GM19193 (cell line): ENCODE data around the gene STARD13.

ENCODE experiments used
- POLR2A ChIP-seq: IDR thresholded peaks from 4 replicates; pipeline ENCODE4 v1.6.1; 2011; ENCODE audit not compliant: insufficient read depth, insufficient read length; ENCODE audit errors: extremely low read depth

Gene STARD13

DNA sequence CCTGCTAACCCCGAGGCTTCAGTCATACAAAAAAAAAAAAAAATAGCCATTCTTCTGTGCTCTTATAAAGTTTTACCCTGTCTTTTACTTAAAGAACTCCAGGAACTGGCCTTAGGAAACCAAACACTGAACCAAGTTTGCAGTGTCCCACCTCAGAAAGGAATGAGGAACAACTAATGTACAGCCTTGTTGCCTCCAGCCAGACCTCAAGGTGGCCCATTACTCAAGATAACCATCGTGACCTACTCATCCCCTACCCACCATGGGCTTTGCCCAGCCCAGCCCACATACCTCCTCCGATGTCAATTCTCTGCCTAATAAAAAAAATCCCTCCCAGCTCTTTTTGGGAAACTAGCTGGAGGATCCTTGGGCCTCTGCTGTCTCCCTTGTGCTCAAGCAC, 133.2 kb downstream of the STARD13 start:
- TF ChIP-seq POLR2A, result no peak

DNA sequence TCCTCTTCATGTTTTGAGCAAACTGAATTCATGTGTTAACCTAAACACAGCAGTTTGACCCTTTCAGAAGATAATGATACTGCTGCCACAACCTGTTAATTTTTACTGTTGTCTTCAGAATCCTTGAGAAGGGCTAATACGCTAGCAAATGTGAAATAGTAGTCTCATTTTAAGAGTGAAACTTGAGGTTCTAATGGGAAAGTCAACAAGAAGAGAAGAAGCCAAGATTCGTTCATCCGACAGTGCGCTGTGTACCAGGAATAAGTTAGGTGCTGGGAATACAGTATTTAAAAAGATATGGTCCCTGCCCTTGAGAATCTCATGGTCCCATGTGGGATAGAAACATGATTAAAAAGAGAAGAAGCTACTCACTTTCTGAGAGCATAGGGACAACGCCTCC, 134.9 kb downstream of the STARD13 start:
- no peak for TF ChIP-seq POLR2A

DNA sequence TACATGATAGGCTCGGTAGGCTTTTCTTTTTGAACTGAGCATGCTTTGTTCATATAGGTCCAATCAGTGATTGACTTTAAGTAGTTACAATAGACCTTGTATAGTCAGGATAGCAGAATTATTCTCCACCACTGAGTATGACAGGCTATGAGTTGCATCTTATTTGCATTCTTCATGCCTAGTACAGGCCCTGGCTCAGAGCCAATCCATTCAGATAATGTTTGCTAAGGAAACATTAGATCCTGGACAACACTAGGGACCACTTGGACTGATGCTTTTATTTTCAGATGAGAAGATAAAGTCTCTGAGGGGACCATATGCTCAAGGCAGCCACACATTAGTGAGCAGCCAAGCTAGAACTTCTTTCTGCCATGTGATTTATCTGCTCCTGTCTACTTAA, 135.4 kb downstream of the STARD13 start:
- TF ChIP-seq POLR2A, result no peak

DNA sequence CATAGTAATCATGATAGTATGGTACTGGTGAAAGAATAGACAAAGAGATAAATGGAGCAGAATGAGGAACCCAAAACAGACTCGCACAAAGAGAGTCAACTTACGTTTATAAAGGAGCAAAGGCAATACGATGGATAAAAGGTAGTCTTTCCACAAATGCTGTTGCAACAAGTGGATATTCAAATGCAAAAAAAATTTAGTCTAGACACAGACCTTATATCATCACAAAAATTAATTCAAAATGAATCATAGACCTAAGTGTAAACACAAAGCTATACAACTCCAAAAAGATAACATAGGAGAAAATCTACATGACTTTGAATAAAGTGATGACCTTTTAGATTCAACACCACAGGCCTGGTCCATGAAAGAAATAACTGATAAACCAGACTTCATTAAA, 137.7 kb downstream of the STARD13 start:
- TF ChIP-seq POLR2A, result no peak

DNA sequence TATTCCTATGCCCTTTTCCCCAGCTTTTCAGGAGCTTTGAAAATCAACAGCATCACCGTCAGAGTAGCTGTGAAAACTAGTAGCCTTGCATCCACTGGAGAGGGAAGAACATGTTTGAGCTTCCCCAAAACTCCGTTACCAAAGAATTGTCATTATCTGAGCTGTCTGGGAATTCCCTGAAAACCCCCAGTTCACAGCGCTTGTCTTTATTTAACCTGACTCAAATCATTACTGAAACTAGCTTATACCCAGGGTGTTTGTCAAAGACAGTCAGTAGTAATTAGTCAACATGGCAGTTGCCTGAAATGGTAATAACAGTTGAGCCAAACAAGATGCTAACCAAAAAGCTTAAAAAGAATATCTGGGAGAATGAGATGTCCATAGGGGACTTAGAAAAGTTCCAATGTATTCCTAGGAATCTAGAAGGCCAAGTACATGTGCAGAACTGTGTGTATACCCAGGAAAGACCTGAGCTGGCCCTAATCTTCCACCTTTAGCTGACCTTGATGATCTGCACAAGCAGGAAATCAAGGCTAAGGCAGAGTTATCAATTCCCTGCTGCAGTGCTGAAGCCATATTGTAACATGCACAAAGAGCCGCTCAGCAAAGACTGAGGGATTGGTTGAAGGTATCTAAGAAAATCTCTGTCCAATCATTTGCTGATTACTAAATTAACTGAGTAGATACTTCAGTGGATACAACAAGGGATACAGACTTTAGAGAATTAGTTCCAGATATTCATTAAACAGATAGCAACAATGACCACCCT, 138.5 kb downstream of the STARD13 start:
- no peak for TF ChIP-seq POLR2A

DNA sequence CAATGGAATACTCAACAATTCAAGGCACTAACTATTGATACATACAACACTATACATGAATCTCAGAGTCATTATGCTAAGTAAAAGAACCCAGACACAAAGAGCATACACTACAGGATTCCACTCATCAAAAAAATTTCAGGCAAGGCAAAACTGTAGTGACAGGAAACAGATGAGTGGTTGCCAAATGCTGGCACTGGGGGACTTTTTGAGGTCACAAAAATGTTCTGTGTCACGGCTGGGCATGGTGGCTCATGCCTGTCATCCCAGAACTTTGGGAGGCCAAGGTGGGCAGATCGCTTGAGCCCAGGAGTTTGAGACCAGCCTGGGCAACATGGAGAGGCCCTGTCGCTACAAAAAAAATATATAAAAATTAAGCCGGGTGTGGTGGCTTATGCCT, 139.9 kb downstream of the STARD13 start:
- TF ChIP-seq POLR2A, result no peak

DNA sequence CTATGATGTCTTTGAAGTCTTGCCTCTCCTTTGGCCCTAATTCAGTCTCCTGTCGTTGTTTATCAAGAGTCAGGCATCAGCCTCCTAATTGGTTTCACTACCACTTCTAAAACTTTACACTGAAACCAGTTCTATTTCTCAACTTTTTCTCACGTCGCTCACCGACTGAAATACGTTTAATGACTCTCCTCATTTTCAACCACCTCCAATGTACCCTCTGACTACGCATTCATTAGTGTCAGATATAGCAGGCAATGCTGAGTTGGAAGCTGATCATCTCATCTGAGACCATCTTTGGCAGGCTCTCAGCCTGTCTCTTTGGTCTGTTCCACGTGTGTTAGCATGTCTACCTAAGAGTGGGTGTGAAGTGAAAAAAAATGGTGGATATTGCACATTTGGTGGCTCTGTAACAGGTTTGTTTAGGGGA, 141.2 kb downstream of the STARD13 start:
- no peak for TF ChIP-seq POLR2A

DNA sequence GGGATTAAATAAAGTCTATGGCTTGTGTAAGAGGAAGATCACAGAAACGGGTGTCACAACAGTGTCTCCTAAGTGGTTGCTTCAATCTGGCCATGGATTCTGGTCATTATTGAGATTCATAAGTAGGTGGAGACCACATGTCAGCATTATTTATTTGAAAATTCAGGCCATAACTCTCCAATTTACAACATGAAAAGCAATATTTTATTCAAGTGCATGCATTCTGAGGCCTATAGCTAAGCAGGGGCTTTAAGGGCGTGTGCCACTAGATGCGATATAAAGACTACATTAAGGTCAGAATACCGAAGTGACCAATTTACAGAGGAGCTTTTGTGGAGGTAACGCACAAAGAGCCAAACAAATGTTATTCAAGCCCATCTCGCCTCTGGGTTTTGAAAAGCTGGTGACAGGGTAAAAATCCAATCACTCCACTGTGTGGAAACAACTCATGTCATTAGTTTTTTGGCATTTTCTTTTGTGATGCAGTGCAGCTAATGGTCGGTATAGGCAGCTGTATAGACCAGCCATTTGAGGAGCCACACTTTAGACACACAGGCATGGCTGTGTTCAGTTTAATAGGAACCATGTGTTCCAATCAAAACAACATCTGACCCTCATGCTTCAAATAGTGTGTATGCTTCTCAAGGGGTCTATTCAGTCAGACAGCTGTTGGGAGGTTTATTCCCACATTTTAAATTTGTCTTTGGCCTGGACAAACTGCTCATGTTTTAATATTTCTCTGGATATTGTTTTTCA, 145.6 kb downstream of the STARD13 start:
- TF ChIP-seq POLR2A, result no peak

DNA sequence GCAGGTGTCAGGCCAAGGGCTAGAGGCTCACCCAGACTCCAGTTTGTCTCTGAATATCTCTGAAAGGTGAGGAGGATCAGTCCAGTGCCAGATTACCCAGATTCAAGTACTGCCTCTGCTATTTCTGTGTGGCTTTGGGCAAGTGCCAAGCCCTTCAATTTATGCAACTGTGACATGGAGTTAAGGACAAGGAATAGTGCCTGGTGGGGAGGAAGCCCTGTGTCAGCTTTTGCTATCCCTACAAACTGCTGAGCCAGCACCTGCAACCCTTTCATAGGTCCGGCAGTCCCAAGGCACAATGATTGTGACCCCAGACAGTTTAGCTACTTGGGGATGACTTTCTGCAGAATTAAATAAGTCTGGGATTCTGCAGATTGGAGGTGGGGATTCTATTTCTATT, 146.4 kb downstream of the STARD13 start:
- TF ChIP-seq POLR2A, result no peak

DNA sequence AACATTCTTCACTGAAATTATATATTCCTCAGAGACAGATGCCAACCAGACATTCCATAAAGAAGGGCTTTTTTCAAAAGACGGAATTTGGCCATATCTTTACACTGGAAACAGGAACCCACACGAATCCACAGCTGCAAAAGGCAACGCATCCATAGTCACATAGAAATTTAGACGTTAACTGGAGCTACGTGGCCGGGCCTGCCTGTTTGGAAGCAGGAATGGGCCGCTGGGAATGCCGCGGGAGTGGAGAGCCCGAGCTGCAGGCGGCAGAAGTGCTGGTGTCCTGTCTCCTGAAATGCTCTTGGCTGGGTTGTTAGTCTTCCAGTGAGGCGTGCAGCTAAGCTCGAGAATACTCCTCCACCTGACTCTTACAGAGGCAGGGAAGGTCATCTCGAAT, 147.1 kb downstream of the STARD13 start:
- TF ChIP-seq POLR2A, result no peak

DNA sequence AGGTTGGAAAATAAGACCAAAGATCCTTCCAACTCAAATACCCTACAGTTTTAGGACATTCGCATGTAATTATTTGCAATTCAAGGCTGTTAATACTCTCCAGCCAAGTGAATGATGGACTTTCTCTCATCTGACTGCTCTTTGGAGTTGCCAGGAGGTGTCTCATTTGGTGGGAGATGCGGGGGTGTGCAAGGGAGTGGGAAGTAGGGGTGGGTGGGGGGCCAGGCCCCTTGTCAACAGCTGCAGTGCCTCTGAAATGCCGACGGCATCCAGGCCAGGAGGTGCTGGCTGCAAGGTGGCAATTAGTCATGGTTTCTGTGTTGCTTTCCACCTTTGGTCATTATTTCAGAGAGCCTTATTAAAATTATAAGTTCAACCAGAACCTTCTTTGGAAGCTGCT, 147.8 kb downstream of the STARD13 start:
- no peak for TF ChIP-seq POLR2A

DNA sequence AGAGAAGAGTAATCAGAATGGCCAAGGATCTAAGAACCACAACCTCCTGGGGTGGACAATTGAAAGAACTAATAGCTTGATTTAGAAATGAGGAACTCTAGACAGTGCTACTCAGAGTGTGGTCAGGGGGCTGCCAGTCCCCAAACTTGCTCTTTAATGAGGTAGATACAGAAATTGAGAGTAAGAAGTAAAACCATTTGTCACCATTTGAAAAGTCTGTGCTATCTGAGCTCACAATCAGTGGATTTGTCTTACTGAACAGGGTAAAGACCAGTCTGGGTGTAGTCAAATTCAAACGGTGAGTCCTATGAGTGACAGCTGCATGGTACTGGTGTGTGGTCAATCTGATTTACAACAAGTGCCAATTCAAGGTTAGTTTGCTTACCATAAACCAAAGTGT, 150.5 kb downstream of the STARD13 start:
- no peak for TF ChIP-seq POLR2A

DNA sequence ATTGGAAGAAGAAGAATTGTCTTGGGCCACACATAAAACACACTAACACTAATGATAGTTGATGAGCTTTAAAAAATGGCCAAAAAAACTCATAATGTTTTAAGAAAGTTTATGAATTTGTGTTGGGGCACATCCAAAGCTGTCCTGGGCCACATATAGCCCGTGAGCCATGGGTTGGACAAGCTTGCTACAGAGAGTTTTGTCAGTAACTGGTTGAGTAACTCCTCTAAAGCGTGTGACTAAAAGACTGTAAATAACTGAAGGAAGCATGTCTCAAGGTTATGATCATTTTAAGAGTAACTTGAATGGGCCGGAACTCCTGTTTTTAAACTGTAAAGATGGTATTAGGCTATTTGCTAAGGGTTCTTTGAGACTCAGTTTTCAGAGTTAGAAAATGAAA, 151.3 kb downstream of the STARD13 start:
- TF ChIP-seq POLR2A, result no peak

DNA sequence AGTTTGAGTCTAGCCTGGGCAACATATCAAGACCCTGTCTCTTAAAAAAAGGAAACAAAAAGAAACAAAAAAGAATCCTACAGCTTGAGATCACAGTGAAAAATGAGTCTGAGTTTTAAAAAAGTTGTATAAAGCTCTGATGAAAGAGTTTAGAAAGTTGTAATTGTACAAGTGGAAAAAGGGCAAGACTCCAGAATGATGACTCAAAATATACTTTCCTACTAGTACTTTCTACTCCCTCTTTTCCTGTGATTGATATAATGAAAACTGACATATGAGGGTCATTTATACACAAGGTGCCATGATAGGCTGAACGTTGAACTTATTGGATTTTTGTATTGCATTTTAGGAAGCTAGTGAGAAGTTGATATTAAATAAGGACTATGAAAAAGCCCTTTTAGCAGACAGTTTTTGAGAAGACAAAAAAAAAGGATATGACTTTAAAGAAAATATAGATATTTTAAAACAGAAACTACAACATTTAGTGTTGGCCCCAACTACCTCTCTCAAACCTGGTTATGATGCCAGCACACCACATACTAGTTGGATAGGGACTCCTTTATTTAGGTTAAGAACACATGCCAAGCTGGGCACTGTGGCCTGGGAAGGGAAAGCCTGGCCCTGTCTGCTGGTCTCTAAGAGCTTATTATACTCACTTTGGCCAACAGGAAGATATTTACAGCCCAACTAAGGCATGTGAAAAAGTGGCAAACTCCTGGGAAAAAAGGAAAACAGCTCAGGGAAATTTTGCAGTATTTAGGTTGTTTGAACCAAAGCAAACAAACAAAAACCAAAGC, 152.7 kb downstream of the STARD13 start:
- no peak for TF ChIP-seq POLR2A

DNA sequence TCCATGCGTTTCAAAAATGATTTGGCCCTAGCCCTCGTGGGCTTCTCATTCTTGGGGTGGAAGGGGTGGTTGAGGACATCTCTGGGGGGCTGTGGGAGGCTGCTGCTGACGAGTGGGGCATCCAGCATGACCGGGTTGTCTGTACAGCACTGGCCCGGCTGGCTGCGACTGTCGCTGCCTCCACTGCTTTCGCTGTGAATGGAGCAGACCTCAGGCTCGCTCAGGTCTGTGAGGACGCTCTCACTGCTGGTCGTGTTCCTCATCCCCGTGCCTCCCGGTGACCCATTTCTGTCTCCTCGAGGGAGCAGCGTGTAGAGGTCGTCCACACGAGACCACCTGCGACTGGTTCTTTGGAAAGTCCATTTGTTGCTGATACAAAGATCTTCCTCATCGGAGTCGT, 155.7 kb downstream of the STARD13 start:
- no peak for TF ChIP-seq POLR2A
